HG02840 (cell line): ENCODE results near the gene SELENOV.
A peak's percentile ranks its signal among the peaks of the same experiment; 100 is the strongest.
"Not testable (repeated sequence)": the region's sequence is repeated elsewhere in the genome, so short reads cannot be mapped to it uniquely, and the experiment has no call there.

Source experiments
- ATAC-seq: cut with Tn5 transposase; IDR thresholded peaks from one replicate; pipeline ENCODE4 v1.9.1; 2021; ENCODE audit warnings: mild to moderate bottlenecking, moderate library complexity, moderate number of reproducible peaks; ENCODE audit not compliant: unreplicated experiment, low FRiP score

The SELENOV gene, protein sequence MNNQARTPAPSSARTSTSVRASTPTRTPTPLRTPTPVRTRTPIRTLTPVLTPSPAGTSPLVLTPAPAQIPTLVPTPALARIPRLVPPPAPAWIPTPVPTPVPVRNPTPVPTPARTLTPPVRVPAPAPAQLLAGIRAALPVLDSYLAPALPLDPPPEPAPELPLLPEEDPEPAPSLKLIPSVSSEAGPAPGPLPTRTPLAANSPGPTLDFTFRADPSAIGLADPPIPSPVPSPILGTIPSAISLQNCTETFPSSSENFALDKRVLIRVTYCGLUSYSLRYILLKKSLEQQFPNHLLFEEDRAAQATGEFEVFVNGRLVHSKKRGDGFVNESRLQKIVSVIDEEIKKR

GRCh38 chr19:39514840-39515550 lies at the start of gene SELENOV:
Gene SELENOV (plus strand): TSS chr19:39515139. CDS start chr19:39515213, 74 bp downstream.
- no peak for ATAC-seq

- ATAC-seq: no peak
These were observed 48.8 kb upstream of the SELENOV start for GRCh38 chr19:39465956-39466747.

GRCh38 chr19:39467941-39468340 lies 47.0 kb upstream of the SELENOV start:
- no peak for ATAC-seq

DNA sequence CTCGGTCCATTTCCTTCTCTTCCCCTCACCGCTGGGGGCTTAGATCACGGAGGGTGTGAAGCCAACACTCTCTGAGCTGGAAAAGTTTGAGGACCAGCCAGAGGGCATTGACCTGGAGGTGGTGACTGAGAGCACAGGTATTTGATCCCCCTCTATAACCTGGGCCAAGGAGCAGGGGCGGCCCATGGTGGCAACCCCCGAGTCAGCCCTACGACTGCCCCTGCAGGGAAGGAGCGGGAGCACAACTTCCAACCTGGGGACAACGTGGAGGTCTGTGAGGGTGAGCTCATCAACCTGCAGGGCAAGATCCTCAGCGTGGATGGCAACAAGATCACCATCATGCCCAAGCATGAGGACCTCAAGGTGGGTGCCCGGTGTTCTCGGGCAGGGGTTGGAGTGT lies 45.9 kb upstream of the SELENOV start:
- no peak for ATAC-seq

- no peak for ATAC-seq
These were observed 45.4 kb upstream of the SELENOV start for GRCh38 chr19:39469567-39469966.

GRCh38 chr19:39470724-39471339 lies 44.1 kb upstream of the SELENOV start:
- ATAC-seq: no peak

DNA sequence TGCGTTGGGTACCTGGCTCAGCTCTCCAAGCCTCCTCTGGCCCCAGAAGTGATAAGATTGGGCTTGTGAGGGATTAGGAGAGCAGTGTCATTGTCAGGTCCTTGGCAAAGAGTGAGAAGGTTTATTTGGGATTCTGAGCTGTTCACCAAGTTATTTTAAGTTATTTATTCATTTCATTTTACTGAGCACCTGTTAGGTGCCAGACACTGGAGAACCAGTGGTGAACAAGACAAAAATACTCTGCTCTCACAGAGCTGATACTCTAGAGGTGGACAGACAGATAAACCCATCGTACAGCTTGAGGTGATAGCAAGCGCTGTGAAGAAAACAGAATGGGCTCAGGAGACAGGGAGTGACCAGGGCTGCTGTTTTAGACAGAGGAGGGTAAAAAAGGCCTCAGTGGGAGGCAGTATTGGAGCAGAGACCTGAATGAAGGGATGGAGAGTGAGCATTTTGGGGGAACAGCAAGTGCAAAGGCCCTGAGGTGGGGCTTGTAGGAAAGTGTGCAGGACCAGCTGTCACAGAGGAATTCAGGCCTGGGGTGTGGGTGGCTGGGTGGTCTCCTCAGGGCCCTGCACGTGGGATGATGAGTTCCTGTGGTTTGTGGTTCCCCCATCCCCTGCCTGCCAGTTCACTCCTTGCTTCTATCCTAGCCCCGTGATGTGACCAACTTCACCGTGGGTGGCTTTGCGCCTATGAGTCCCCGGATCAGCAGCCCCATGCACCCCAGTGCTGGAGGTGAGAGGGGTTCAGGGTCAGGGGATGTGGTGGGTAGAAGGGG lies 43.0 kb upstream of the SELENOV start:
- no peak for ATAC-seq

DNA sequence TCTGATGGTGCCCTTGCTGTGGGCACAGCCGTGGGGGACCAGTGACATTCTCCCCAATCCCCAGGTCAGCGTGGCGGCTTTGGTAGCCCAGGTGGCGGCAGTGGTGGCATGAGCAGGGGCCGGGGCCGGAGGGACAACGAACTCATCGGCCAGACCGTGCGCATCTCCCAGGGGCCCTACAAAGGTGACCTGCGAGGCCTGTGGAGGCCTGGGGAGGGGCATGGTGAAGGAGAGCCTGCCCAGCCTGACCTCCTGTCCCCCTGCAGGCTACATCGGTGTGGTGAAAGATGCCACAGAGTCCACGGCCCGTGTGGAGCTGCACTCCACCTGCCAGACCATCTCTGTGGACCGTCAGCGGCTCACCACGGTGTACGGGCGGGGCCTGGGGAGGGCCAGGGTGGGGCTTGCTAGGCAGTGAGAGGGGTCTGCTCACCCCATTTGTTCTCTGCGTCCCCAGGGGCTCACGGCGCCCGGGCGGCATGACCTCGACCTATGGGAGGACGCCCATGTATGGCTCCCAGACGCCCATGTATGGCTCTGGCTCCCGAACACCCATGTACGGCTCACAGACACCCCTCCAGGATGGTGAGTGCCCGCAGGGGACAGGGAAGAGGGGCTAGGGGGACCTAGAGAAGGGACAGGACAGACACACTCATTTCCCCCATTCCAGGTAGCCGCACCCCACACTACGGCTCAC lies 42.0 kb upstream of the SELENOV start:
- no peak for ATAC-seq

- no peak for ATAC-seq
These were observed 41.4 kb upstream of the SELENOV start for GRCh38 chr19:39473443-39473960.

- ATAC-seq: no peak
These were observed 40.8 kb upstream of the SELENOV start for GRCh38 chr19:39474139-39474620.

GRCh38 chr19:39475748-39476147 lies 39.2 kb upstream of the SELENOV start:
- ATAC-seq: no peak

- ATAC-seq: not testable (repeated sequence)
These were observed 35.6 kb upstream of the SELENOV start for GRCh38 chr19:39479319-39479801.

- no peak for ATAC-seq
These were observed 35.0 kb upstream of the SELENOV start for GRCh38 chr19:39479916-39480315.

GRCh38 chr19:39480337-39481228 lies 34.4 kb upstream of the SELENOV start, which contains the start of gene TIMM50:
Gene TIMM50 (plus strand): TSS chr19:39480838. CDS start chr19:39480854, 16 bp downstream.
- ATAC-seq: peak; percentile 85

DNA sequence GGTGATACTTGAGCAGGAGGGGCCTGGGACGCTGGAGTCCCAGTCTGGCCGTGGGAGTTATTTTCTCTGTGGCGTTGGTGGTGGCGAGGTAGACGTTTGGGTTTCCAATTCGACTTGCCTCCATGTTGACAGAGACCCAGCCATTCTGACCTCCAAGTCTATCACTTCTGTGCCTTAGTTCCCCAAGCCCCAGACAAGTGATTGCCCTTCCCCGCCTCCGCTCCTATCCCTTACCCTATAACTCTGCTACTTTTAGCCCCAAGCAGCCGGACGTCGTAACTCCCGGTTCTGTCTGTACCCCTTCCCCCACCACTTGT lies 33.8 kb upstream of the SELENOV start:
- ATAC-seq: no peak

- ATAC-seq: no peak
These were observed 33.3 kb upstream of the SELENOV start for GRCh38 chr19:39481676-39482075.

- ATAC-seq: no peak
These were observed 31.8 kb upstream of the SELENOV start for GRCh38 chr19:39483141-39483540.

DNA sequence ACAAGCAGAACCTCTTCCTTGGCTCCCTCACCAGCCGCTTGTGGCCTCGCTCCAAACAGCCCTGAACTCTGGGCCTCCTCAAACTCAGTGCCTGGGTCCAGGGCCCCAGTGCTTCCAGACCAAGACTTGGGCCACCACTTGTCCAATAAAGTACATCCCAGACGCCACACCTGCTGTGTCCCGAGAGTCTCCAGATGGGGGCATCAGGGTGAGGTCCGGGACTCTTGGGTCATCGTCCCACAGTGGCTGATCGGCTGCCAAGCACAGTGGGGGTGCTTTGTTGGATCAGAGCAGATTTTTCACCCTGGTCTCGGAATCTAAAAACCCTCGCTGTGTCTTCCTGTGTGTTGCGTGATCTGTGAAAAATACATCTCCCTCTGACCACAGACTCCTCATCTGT lies 25.2 kb upstream of the SELENOV start:
- ATAC-seq: no peak
